GM21576 (cell line): ENCODE data around the gene CD19.
"Not testable (repeated sequence)": the region's sequence is repeated elsewhere in the genome, so short reads cannot be mapped to it uniquely, and the experiment has no call there.

Source experiments
- ATAC-seq: cut with Tn5 transposase; IDR thresholded peaks from one replicate; pipeline ENCODE4 v1.9.1; 2021; ENCODE audit warnings: mild to moderate bottlenecking, moderate library complexity; ENCODE audit not compliant: unreplicated experiment

The CD19 gene

GRCh38 chr16:28931801-28932225, at the start of gene CD19:
Gene CD19, plus strand, starts transcription at chr16:28931971. Its CDS starts 30 bp downstream, at chr16:28932001.
- no peak for ATAC-seq

GRCh38 chr16:28882551-28883160, 49.1 kb upstream of the CD19 start:
- ATAC-seq = no peak

- ATAC-seq = no peak
Observed at GRCh38 chr16:28883221-28883996, 48.4 kb upstream of the CD19 start.

GRCh38 chr16:28884045-28884444, 47.7 kb upstream of the CD19 start:
- no peak for ATAC-seq

- ATAC-seq = no peak
Observed at GRCh38 chr16:28886945-28887344, 44.8 kb upstream of the CD19 start.

- not testable (repeated sequence) for ATAC-seq
Observed at GRCh38 chr16:28890355-28890754, 41.4 kb upstream of the CD19 start.

GRCh38 chr16:28891964-28892890, 39.5 kb upstream of the CD19 start:
- no peak for ATAC-seq

GRCh38 chr16:28893291-28893690, 38.5 kb upstream of the CD19 start:
- no peak for ATAC-seq

GRCh38 chr16:28895609-28896008, 36.2 kb upstream of the CD19 start:
- ATAC-seq = no peak

- ATAC-seq = no peak
Observed at GRCh38 chr16:28897826-28898225, 33.9 kb upstream of the CD19 start.

- no peak for ATAC-seq
Observed at GRCh38 chr16:28898266-28898665, 33.5 kb upstream of the CD19 start.

GRCh38 chr16:28898942-28899341, 32.8 kb upstream of the CD19 start:
- ATAC-seq = no peak

GRCh38 chr16:28899882-28900590, 31.7 kb upstream of the CD19 start:
- ATAC-seq = no peak

- ATAC-seq = no peak
Observed at GRCh38 chr16:28900601-28901000, 31.2 kb upstream of the CD19 start.

- no peak for ATAC-seq
Observed at GRCh38 chr16:28901862-28902261, 29.9 kb upstream of the CD19 start.

GRCh38 chr16:28902909-28903308, 28.9 kb upstream of the CD19 start:
- ATAC-seq = no peak

- ATAC-seq = no peak
Observed at GRCh38 chr16:28903344-28904042, 28.3 kb upstream of the CD19 start.

- ATAC-seq = no peak
Observed at GRCh38 chr16:28904363-28904762, 27.4 kb upstream of the CD19 start.

GRCh38 chr16:28904828-28905227, 26.9 kb upstream of the CD19 start:
- no peak for ATAC-seq

- no peak for ATAC-seq
Observed at GRCh38 chr16:28905229-28905754, 26.5 kb upstream of the CD19 start.
